Nephron (organoid): ENCODE data around the gene OPN1LW.
A peak's percentile ranks its signal among the peaks of the same experiment; 100 is the strongest.
"Not testable (repeated sequence)": the region's sequence is repeated elsewhere in the genome, so short reads cannot be mapped to it uniquely, and the experiment has no call there.

ENCODE experiments used
- H3K27ac Mint-ChIP-seq, 3 experiments: 2 replicates each; pipeline ENCODE4 v1.8.0; 2020; ENCODE audit warnings: mixed read lengths in 3 of 3, mild to moderate bottlenecking in 2 of 3, moderate library complexity in 1 of 3
- H3K27me3 Mint-ChIP-seq: 2 replicates; pipeline ENCODE4 v1.8.0; 2021; ENCODE audit warnings: low read depth, mild to moderate bottlenecking, moderate library complexity, mixed read lengths
- H3K36me3 Mint-ChIP-seq: 2 replicates; pipeline ENCODE4 v1.8.0; 2020; ENCODE audit warnings: low read depth, mixed read lengths
- H3K4me1 Mint-ChIP-seq: 2 replicates; pipeline ENCODE4 v1.8.0; 2020; ENCODE audit warnings: mixed read lengths
- H3K4me3 Mint-ChIP-seq, 3 experiments: 2 replicates each; pipeline ENCODE4 v1.8.0; 2020; ENCODE audit warnings: mild to moderate bottlenecking in 3 of 3, mixed read lengths in 3 of 3, moderate library complexity in 2 of 3
- H3K9me3 Mint-ChIP-seq: 2 replicates; pipeline ENCODE4 v1.8.0; 2020; ENCODE audit warnings: mixed read lengths
- TF ChIP-seq, protein P1 (sequence below), 3 experiments: fragments of 200-600 bp; sonication (generic); IDR thresholded peaks; one replicate each; pipeline ENCODE4 v1.5.0; 2021; ENCODE audit warnings: antibody characterized with exemption in 3 of 3; ENCODE audit not compliant: unreplicated experiment in 3 of 3

OPN1LW gene

DNA sequence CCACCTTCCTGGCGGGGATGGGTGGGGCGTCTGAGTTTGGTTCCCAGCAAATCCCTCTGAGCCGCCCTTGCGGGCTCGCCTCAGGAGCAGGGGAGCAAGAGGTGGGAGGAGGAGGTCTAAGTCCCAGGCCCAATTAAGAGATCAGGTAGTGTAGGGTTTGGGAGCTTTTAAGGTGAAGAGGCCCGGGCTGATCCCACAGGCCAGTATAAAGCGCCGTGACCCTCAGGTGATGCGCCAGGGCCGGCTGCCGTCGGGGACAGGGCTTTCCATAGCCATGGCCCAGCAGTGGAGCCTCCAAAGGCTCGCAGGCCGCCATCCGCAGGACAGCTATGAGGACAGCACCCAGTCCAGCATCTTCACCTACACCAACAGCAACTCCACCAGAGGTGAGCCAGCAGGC is at the start of gene OPN1LW:
OPN1LW (plus strand) TSS at position 234 of the 400 bp plus-strand sequence; CDS start at position 275, 41 bp downstream.
- H3K4me1 Mint-ChIP-seq, H3K27me3 Mint-ChIP-seq, H3K9me3 Mint-ChIP-seq, H3K36me3 Mint-ChIP-seq, H3K27ac Mint-ChIP-seq, H3K4me3 Mint-ChIP-seq: not testable (repeated sequence)

DNA sequence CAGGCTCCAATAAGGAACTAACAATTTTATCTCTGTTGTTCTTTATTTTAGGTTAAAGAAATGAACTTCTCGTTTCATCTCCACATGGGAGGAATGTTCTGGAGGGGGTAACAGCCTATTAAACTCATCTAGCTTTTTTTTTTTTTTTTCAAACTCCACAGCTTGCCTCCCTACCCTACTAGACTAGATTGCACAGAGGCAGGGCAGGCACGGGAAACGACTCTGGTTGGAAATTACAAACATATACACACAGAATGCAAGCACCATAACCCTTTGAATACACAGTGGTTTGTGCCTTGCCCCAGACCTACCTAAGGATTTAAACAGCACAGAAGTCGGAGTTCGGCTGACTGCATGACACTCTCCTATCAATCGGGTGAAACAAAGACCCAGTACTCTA is 49.2 kb upstream of the OPN1LW start:
- H3K36me3 Mint-ChIP-seq: peaks cover 8% of the 10 kb centered on the region
- H3K27me3 Mint-ChIP-seq: no peaks in the 10 kb centered on the region
- H3K27ac Mint-ChIP-seq: peak overlapping the region in 2 of 3 experiments; percentile 6 to 39
- peak overlapping the region; percentile 60 to 92 (median 64) for H3K4me3 Mint-ChIP-seq
- TF ChIP-seq, protein P1, sequence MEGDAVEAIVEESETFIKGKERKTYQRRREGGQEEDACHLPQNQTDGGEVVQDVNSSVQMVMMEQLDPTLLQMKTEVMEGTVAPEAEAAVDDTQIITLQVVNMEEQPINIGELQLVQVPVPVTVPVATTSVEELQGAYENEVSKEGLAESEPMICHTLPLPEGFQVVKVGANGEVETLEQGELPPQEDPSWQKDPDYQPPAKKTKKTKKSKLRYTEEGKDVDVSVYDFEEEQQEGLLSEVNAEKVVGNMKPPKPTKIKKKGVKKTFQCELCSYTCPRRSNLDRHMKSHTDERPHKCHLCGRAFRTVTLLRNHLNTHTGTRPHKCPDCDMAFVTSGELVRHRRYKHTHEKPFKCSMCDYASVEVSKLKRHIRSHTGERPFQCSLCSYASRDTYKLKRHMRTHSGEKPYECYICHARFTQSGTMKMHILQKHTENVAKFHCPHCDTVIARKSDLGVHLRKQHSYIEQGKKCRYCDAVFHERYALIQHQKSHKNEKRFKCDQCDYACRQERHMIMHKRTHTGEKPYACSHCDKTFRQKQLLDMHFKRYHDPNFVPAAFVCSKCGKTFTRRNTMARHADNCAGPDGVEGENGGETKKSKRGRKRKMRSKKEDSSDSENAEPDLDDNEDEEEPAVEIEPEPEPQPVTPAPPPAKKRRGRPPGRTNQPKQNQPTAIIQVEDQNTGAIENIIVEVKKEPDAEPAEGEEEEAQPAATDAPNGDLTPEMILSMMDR (IDR thresholded peaks at IDR 0.05; ENCODE audit: unreplicated experiment in 3 of 3): no peak
- H3K4me1 Mint-ChIP-seq: peaks cover 42% of the 10 kb centered on the region
- peaks cover 16% of the 10 kb centered on the region for H3K9me3 Mint-ChIP-seq

DNA sequence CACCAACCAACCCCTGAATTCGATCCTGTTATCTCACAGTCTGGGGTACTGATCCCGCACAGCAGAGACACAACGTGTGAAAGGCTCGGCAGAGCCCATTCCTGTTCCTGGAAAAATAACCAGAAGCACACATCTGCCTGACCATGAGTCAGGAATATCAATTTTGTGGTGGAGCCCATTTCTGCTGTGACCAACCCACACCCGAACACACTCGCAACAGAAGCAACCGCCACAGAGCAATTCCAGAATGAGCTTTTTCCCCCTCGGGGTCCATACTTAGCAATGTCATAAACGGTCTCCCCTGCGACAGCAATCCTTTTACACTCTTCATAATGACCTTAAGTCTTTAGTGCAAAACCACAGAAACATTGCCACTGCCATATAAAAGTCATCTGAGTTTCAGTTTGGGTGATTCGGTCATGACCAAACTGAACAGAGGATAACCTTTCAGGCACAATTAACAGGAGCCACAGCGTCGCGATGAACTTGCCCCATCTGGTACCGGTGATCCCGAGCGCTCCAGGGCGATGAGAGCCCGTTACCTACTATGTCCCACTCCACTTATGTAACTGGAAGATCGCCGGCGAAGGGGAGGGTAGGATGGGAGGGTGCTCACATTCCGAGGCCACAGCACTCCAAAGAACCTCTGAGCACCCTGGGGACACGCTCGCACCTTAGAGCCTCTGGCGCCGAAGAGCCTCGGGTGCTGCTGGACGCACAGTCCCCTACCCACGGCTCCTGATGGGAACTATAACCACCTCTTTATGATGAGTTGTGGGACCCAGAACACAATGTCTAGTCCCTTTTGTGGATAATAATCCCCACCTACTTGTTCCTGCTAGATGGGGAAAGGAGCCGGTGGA is 47.7 kb upstream of the OPN1LW start:
- Mint-ChIP-seq H3K4me1 (peaks cover 42% of the 10 kb centered on the region), H3K9me3 (peaks cover 23% of the 10 kb centered on the region), H3K27ac (peak overlapping the region; percentile 54 to 90 (median 89)), H3K4me3 (peak overlapping the region; percentile 89 to 94 (median 92)), H3K36me3 (no peaks in the 10 kb centered on the region), H3K27me3 (no peaks in the 10 kb centered on the region)
- TF ChIP-seq, protein P1 (IDR thresholded peaks at IDR 0.05; ENCODE audit: unreplicated experiment in 3 of 3): no peak

DNA sequence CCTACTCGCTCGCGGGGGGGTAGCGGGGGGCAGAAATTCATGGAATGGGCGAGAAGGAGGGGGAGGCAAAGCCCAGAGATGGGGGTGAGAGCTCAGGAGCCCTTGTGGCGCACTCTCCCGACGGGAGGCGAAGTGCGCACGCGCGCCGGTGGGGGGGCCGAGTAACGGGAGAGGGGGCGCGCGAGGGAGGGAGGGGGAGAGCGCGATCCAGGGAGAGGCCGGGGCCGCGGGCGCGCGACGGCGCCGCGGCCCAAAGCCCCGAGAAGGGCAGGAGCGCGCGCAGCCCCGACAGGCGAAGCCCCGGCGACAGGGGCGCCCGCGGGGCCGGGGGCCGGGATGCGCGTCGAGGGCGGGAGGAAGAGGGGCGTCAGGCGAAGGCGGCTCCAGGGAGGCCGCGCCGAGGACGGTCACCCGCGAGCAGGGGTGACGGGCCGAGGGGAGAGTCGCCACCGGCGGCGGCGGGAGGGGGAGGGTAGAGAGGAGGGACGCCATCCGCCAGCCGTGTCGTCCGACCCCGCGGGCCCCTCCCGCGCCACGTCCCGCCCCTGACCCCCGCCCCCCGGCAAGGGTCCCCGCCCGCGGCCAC is 46.9 kb upstream of the OPN1LW start:
- peak overlapping the region; percentile 89 to 94 (median 92) for H3K4me3 Mint-ChIP-seq
- H3K4me1 Mint-ChIP-seq: peaks cover 42% of the 10 kb centered on the region
- H3K27ac Mint-ChIP-seq: peak overlapping the region; percentile 54 to 90 (median 89)
- H3K9me3 Mint-ChIP-seq: peaks cover 25% of the 10 kb centered on the region
- no peaks in the 10 kb centered on the region for H3K36me3 Mint-ChIP-seq
- H3K27me3 Mint-ChIP-seq: no peaks in the 10 kb centered on the region
- TF ChIP-seq, protein P1 (IDR thresholded peaks at IDR 0.05; ENCODE audit: unreplicated experiment in 3 of 3): no peak

- Mint-ChIP-seq H3K4me3 (peak within 1 kb of the TSS; percentile 89 to 94 (median 92)), H3K36me3 (no peaks in the 10 kb centered on the region), H3K27me3 (no peaks in the 10 kb centered on the region), H3K27ac (peak within 1 kb of the TSS; percentile 72 to 92 (median 90)), H3K9me3 (peaks cover 26% of the 10 kb centered on the region), H3K4me1 (peaks cover 35% of the 10 kb centered on the region)
- TF ChIP-seq, protein P1 (IDR thresholded peaks at IDR 0.05; ENCODE audit: unreplicated experiment in 3 of 3): no peak
These were observed 46.2 kb upstream of the OPN1LW start, which contains the start of gene MECP2 for GRCh38 chrX:154097589-154098541. Gene MECP2, minus strand, starts transcription at chrX:154097717.
